HG03095 (cell line): ENCODE measurements around the gene ZNF688.

ENCODE experiments used
- ATAC-seq: cut with Tn5 transposase; IDR thresholded peaks from one replicate; pipeline ENCODE4 v1.9.1; 2021; ENCODE audit warnings: moderate library complexity; ENCODE audit not compliant: unreplicated experiment

ZNF688 gene

DNA sequence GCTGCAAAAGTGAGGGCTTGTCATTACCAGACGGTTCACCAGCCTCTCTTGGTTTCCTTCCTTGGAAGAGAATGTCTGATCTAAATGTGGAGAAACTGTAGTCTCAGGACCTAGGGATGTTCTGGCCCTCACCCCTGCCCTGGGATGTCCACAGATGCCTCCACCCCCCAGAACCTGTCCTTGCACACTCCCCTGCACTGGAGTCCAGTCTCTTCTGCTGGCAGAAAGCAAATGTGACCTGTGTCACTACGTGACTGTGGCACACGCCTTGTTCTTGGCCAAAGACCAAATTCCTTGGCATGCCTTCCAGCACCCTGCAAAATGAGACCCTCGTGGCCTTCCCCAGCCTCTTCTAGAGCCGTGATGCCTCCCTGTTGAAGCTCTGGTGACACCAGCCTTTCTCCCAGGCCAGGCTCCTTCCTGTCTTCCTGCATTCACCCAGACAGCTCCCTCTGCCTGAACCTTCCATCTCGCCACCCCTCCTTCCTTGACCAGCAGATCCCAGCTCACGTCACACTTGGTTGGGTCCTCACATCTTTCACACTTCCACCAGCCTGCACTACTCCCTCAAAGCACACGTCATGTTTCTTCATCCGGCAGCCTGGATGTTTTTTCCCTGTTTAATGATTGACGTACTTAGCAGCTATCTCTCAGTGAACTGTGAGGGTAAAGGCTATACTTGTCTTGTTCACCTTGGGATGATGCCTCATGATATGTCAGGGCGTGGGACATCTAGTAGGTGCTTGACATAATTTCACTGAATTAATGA lies 49.5 kb downstream of the ZNF688 start:
- ATAC-seq: no peak

DNA sequence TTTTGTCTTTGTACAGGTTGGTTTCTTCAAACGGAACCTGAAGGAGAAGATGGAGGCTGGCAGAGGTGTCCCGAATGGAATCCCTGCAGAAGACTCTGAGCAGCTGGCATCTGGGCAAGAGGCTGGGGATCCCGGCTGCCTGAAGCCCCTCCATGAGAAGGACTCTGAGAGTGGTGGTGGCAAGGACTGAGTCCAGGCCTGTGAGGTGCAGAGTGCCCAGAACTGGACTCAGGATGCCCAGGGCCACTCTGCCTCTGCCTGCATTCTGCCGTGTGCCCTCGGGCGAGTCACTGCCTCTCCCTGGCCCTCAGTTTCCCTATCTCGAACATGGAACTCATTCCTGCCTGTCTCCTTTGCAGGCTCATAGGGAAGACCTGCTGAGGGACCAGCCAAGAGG lies 50.0 kb downstream of the ZNF688 start:
- ATAC-seq: no peak
